T-helper 1 cell (primary cell): Measurements from ENCODE around the gene NOL3.
A peak's percentile ranks its signal among the peaks of the same experiment; 100 is the strongest.

ENCODE experiments used
- DNase-seq, 5 donors: peaks; one replicate each; pipeline ENCODE4 v3.0.0-alpha.2; 2012 to 2020

Gene NOL3

GRCh38 chr16:67173323-67173722 lies 3.0 kb downstream of the NOL3 start:
- DNase-seq: no peak

GRCh38 chr16:67173808-67174705 lies 3.7 kb downstream of the NOL3 start:
- peak; percentile 49 to 85 (median 59) for DNase-seq

- DNase-seq: no peak
Observed at GRCh38 chr16:67174706-67175231, 4.4 kb downstream of the NOL3 start.

GRCh38 chr16:67176662-67177061 lies 6.3 kb downstream of the NOL3 start:
- DNase-seq: no peak

- DNase-seq: peak; percentile 43 to 70 (median 53)
Observed at GRCh38 chr16:67177743-67178699, 7.7 kb downstream of the NOL3 start.

- DNase-seq: no peak
Observed at GRCh38 chr16:67179421-67180080, 9.2 kb downstream of the NOL3 start.

- no peak for DNase-seq
Observed at GRCh38 chr16:67180166-67180565, 9.8 kb downstream of the NOL3 start.

- no peak for DNase-seq
Observed at GRCh38 chr16:67181346-67181745, 11.0 kb downstream of the NOL3 start.

GRCh38 chr16:67182288-67182687 lies 11.9 kb downstream of the NOL3 start:
- no peak for DNase-seq

- DNase-seq: no peak
Observed at GRCh38 chr16:67183284-67183626, 12.9 kb downstream of the NOL3 start.

- DNase-seq: peak; percentile 86 to 98 (median 92)
Observed at GRCh38 chr16:67183627-67184452, 13.5 kb downstream of the NOL3 start, which contains the start of gene MATCAP1. Gene MATCAP1, minus strand, starts transcription at chr16:67183963. Its CDS starts 3,353 bp downstream, at chr16:67180610.

- peak in 1 of 5 donors; percentile 36 for DNase-seq
Observed at GRCh38 chr16:67184453-67184994, 14.2 kb downstream of the NOL3 start.

GRCh38 chr16:67184995-67185650 lies 14.8 kb downstream of the NOL3 start:
- DNase-seq: peak; percentile 65 to 82 (median 76)

- DNase-seq: no peak
Observed at GRCh38 chr16:67185651-67186134, 15.4 kb downstream of the NOL3 start.

- DNase-seq: no peak
Observed at GRCh38 chr16:67186550-67186950, 16.2 kb downstream of the NOL3 start.

GRCh38 chr16:67187175-67187890 lies 17.0 kb downstream of the NOL3 start:
- DNase-seq: no peak

- DNase-seq: no peak
Observed at GRCh38 chr16:67188323-67188722, 18.0 kb downstream of the NOL3 start.

- DNase-seq: no peak
Observed at GRCh38 chr16:67188798-67189197, 18.5 kb downstream of the NOL3 start.

- DNase-seq: no peak
Observed at GRCh38 chr16:67190041-67190440, 19.7 kb downstream of the NOL3 start, which contains the start of gene EXOC3L1. Gene EXOC3L1, minus strand, starts transcription at chr16:67190136. Its CDS starts 460 bp downstream, at chr16:67189676.
